ENCODE measurements around the gene OSBP2.

OSBP2 gene

DNA sequence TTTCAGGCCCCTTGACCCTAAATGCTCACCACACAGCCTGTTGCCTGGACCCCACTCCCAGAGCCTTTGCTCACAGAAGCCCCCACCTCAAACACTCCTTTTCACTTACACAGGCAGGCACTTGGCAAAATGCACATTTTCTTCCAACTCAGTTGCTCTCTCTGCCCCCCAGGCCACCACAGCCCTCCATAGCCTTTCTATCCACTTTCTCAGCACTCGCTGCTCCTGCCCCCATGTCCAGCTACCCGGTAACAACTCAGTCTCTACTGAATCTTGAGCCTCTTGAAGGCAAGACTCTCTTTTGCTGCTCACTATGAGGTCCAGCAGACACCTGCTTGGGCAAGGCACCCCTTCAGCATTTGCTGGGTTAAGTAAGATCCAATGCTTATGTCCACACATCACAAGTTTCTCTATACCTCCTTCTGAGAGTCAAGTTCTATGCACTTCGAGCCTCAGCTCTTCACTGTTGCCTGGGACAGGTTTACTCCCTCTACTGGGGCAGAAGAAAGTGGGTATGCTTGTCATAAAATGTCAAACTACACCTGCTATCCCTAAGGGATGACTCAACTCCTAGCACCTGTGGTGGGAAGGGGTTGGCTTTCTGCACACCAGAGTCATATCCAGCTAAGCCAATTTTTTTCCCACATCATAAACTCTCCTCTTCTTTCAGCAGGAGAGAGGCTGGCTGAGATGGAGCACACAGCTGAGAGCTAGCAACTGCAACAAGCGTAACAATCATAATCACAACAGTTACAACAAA lies 237.0 kb downstream of the OSBP2 start:
- Mint-ChIP-seq H3K4me3 (no peak overlapping the region), H3K4me1 (ENCODE audit: low read depth in 2 of 2) (peaks cover 4 to 15% of the 10 kb centered on the region in 2 donors), H3K36me3 (ENCODE audit: insufficient read depth) (peaks cover 70% of the 10 kb centered on the region), H3K27ac (peak overlapping the region; percentile 30 to 89), H3K9me3 (no peaks in the 10 kb centered on the region), H3K27me3 (no peaks in the 10 kb centered on the region)
- DNase-seq: no peak
- ATAC-seq (replicated peaks): no peak

DNA sequence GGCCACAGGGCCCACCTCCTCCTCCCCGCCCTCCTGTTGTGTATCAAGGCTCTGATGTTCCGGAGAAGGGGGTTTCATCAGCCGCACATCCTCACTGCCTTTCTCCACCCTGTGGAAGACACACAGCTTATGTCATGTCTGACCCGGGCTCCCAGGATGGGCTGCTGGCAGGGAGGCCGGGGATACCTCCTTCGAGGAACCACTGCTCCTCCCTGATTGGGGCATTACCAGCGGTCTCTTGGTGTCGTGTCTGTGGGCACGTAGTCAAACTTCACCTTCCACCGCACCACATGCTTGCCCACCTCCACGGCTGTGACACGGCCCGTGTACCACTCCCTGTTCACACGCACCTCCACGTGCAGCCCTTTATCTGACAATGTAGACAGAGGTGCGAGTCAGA lies 238.0 kb downstream of the OSBP2 start:
- H3K27ac Mint-ChIP-seq: no peak overlapping the region
- peaks cover 4 to 15% of the 10 kb centered on the region in 2 donors for H3K4me1 Mint-ChIP-seq (ENCODE audit: low read depth in 2 of 2)
- H3K4me3 Mint-ChIP-seq: no peak overlapping the region
- DNase-seq: no peak
- H3K9me3 Mint-ChIP-seq: no peaks in the 10 kb centered on the region
- no peak for ATAC-seq (replicated peaks)
- H3K36me3 Mint-ChIP-seq (ENCODE audit: insufficient read depth): peaks cover 71% of the 10 kb centered on the region
- no peaks in the 10 kb centered on the region for H3K27me3 Mint-ChIP-seq

DNA sequence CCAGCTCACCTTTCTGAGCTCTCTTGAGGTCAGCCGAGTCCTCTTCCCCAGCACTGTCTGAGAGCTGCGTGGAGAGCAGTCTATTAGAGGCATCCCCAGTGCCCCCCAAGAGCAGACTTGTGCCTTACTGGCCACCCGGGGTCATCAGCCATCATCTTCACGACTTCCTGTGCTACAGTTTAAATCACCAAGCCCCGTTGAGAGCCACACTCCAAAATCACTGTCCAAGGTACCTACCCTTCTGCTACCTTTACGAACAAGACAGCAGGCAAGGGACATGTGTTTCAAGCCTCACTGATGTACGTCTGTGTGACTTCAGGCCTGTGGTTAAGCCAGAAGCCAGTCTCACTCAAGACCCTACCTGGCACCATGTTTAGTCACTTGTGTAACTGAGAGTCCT lies 238.8 kb downstream of the OSBP2 start:
- peaks cover 73% of the 10 kb centered on the region for H3K36me3 Mint-ChIP-seq (ENCODE audit: insufficient read depth)
- no peak overlapping the region for H3K27ac Mint-ChIP-seq
- no peak for DNase-seq
- H3K4me3 Mint-ChIP-seq: no peak overlapping the region
- H3K27me3 Mint-ChIP-seq: no peaks in the 10 kb centered on the region
- H3K4me1 Mint-ChIP-seq (ENCODE audit: low read depth in 2 of 2): peaks cover 4 to 15% of the 10 kb centered on the region in 2 donors
- no peak for ATAC-seq (replicated peaks)
- no peaks in the 10 kb centered on the region for H3K9me3 Mint-ChIP-seq

DNA sequence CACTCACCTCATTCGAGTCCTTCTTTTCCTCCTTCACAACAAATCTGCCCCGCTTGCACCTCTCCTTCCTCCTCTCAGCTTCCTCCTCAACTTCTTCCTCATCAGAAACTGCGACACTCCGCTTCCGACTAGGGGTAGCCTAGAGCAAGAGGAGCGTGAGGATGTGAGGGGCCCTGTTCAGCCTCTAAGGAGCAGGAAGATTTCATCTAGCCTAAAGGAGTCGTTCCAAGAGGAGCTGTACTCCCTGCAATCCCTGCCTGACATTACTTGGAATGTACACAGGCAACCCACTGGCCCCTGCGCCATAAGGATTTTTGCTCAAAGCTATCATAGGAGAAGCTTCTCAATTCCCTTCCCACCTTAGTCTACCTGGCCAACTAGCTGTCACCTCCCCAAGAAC lies 239.4 kb downstream of the OSBP2 start:
- Mint-ChIP-seq H3K36me3 (ENCODE audit: insufficient read depth) (peaks cover 74% of the 10 kb centered on the region), H3K27ac (peak overlapping the region in 1 of 2 donors; percentile 60), H3K4me3 (no peak overlapping the region), H3K9me3 (no peaks in the 10 kb centered on the region), H3K4me1 (ENCODE audit: low read depth in 2 of 2) (peaks cover 4 to 15% of the 10 kb centered on the region in 2 donors), H3K27me3 (no peaks in the 10 kb centered on the region)
- ATAC-seq (replicated peaks): no peak
- no peak for DNase-seq

DNA sequence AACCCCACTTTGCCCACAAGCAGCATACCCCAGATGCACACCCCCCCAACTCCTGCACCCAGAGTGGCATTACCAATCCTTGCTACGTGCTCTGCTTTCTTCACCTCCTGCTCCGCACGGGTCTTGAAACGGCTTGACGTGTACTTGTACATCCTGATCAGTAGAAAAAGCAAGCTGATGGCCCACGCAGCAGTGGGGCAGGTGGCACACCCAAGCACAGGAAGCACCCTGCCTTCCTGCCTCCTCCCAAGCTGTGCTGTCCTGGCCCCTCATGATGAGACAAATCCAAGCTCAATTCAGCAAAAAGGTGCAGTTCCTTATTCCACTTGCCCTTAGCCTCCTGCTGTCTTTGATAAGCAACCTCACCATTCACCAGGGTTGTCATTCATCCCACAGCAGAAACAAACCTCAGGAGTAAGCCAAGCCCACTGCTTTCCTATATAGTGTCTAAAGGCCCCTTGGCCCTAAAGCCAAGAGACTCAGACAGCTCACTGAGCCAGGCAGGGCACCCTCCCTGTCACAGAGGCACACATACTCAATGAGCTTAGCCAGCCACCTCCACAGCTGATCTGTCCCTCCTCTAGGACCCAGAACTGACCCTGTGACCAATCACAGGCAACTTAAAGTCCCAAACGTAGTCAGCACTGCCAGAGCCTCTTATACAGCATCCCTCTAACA lies 246.2 kb downstream of the OSBP2 start:
- peaks cover 64% of the 10 kb centered on the region for H3K36me3 Mint-ChIP-seq (ENCODE audit: insufficient read depth)
- H3K27ac Mint-ChIP-seq: peak overlapping the region; percentile 89 to 91
- ATAC-seq (replicated peaks) (peak; percentile 68), DNase-seq (peak in 1 of 3 experiments; percentile 14)
- H3K4me1 Mint-ChIP-seq (ENCODE audit: low read depth in 2 of 2): peaks cover 39 to 40% of the 10 kb centered on the region in 2 donors
- H3K9me3 Mint-ChIP-seq: no peaks in the 10 kb centered on the region
- peak overlapping the region; percentile 68 to 83 for H3K4me3 Mint-ChIP-seq
- no peaks in the 10 kb centered on the region for H3K27me3 Mint-ChIP-seq

DNA sequence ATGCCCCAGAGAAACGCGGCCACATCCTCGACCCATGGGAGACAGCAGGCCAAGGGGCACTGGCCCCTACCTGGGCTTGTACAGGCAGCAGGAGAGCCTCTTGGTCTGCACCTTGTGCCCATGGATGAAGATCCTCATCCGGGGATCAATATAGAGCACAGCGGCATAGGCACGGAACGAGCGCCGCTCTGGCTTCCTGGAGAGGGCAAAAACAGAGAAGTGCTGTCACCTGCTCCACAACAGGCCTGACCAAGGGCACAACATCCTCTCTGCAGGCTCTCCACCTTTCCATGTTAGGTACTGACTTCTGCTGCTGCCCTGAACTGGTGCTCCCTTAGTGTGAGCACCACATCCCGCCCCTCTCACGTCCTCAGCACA lies 246.7 kb downstream of the OSBP2 start:
- peaks cover 61% of the 10 kb centered on the region for H3K36me3 Mint-ChIP-seq (ENCODE audit: insufficient read depth)
- DNase-seq: no peak
- H3K4me1 Mint-ChIP-seq (ENCODE audit: low read depth in 2 of 2): peaks cover 39 to 40% of the 10 kb centered on the region in 2 donors
- H3K9me3 Mint-ChIP-seq: no peaks in the 10 kb centered on the region
- no peaks in the 10 kb centered on the region for H3K27me3 Mint-ChIP-seq
- H3K4me3 Mint-ChIP-seq: peak overlapping the region; percentile 37 to 83
- ATAC-seq (replicated peaks): no peak
- H3K27ac Mint-ChIP-seq: peak overlapping the region; percentile 89 to 91

DNA sequence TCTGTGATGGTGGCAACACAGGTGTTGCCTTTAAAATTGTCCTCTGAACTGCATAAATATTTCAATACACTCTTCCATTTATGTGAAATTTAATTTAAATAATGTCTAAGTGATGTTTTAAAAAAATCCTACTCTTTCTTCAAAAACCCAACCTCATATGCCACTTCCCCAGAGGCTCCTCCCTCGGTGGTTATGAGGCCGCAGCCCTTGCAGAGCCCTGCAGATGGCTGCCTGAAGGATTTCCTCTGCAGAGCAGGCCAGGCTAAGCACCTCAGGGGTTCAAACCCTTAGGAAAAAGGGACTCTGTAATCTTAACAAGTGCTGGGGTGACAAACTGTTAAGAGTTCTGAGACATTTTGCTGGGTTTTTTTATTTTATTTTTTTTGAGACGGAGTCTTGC lies 248.7 kb downstream of the OSBP2 start:
- peak; percentile 93 for ATAC-seq (replicated peaks)
- Mint-ChIP-seq H3K27me3 (no peaks in the 10 kb centered on the region), H3K27ac (peak overlapping the region in 1 of 2 donors; percentile 10), H3K9me3 (no peaks in the 10 kb centered on the region), H3K4me1 (ENCODE audit: low read depth in 2 of 2) (peaks cover 39 to 40% of the 10 kb centered on the region in 2 donors), H3K4me3 (peak overlapping the region; percentile 7 to 50), H3K36me3 (ENCODE audit: insufficient read depth) (peaks cover 56% of the 10 kb centered on the region)
- peak; percentile 45 to 61 (median 55) for DNase-seq

DNA sequence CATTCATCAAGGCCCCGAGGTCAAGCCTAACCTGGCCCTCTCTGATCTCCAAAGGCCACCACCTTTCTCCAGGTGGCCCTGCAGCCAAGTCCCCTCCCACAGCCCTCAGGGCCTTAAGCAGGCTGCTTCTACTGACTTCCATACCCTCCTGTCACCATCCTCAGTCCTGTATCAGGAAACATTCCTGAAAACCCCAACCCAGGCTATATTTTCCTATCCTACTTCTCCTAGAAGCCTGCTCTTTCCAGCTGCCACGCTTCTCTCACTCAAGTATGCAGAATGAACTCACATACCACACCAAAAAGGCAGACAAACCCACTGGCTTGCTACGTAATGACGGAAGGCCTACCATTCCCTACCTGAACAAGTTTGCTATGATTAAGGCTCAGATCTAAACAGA lies 250.3 kb downstream of the OSBP2 start:
- DNase-seq (no peak), ATAC-seq (replicated peaks) (no peak)
- peaks cover 36 to 37% of the 10 kb centered on the region in 2 donors for H3K4me1 Mint-ChIP-seq (ENCODE audit: low read depth in 2 of 2)
- peak overlapping the region; percentile 4 to 31 for H3K27ac Mint-ChIP-seq
- H3K9me3 Mint-ChIP-seq: no peaks in the 10 kb centered on the region
- no peaks in the 10 kb centered on the region for H3K27me3 Mint-ChIP-seq
- H3K4me3 Mint-ChIP-seq: no peak overlapping the region
- H3K36me3 Mint-ChIP-seq (ENCODE audit: insufficient read depth): peaks cover 47% of the 10 kb centered on the region

DNA sequence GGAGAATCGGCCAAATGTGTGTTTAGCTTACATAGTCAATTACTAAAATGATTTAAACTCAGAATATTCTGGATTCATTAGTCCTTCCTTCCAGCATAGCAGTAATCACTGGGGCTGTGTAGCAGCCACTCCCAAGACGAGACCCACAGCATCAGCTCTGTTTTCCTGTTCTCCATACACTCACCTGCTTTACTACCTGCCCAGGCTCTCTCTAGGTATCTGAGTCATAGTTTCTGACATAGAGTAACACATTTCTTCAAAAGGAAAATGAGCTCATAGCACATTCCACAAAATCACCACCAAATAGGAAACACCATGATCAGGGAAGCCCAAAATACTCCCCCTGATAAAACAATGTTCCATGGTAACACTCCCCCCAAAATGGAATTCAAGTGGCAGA lies 251.0 kb downstream of the OSBP2 start:
- Mint-ChIP-seq H3K27me3 (no peaks in the 10 kb centered on the region), H3K27ac (no peak overlapping the region), H3K4me1 (ENCODE audit: low read depth in 2 of 2) (peaks cover 30 to 33% of the 10 kb centered on the region in 2 donors), H3K9me3 (no peaks in the 10 kb centered on the region), H3K4me3 (no peak overlapping the region), H3K36me3 (ENCODE audit: insufficient read depth) (peaks cover 44% of the 10 kb centered on the region)
- ATAC-seq (replicated peaks) (no peak), DNase-seq (no peak)

DNA sequence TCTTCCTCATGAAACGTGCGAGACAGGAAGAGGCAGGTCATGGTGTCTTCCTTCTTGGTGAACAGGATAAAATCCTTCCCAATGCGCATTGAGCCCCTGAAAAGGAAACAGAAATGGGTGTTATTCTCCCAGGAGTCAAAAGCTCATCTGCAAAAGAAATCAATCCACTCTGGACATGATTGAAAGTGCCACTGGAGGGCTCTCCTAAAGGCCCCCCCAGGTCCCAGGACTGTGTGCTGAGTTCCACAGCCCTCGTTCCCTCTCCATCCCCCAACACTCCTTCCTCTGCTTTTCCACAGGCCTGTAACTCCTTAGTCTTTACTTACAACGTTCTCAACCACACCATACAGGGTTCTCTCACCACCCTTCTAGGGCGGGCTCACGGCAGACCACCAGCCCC lies 251.7 kb downstream of the OSBP2 start:
- DNase-seq (no peak), ATAC-seq (replicated peaks) (no peak)
- no peaks in the 10 kb centered on the region for H3K27me3 Mint-ChIP-seq
- no peak overlapping the region for H3K27ac Mint-ChIP-seq
- no peaks in the 10 kb centered on the region for H3K9me3 Mint-ChIP-seq
- no peak overlapping the region for H3K4me3 Mint-ChIP-seq
- H3K4me1 Mint-ChIP-seq (ENCODE audit: low read depth in 2 of 2): peaks cover 24 to 26% of the 10 kb centered on the region in 2 donors
- peaks cover 41% of the 10 kb centered on the region for H3K36me3 Mint-ChIP-seq (ENCODE audit: insufficient read depth)

DNA sequence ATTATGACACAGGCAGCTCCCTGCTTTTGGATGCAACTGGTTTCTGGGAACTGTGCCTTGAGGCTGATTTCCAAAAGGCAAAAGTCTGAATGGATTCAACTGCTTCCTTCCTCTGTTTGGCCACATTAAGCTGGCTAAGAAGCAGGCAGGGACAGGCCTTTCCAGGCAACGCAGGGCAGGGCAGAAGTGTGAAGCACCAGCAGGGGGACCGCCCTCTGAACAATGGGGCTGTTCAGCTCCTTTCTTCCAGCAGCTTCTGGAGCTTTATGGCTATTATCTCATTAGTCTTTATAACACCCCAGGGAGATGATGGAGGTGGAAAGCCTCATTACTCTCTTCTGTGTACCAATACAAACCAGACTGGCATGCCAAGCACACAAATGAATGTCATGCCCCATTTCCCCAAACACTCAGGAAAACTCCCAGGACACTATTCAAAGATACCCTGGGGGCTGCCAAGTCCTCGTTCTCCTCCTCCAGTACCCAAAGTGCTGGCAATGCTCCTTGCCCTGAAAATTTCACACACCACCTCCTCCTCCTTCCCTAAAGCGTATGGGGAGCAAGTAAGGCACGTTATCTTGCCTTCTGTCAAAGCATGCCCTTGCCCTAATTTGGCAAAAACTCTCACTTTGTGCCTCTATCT lies 252.6 kb downstream of the OSBP2 start:
- Mint-ChIP-seq H3K4me3 (no peak overlapping the region), H3K36me3 (ENCODE audit: insufficient read depth) (peaks cover 35% of the 10 kb centered on the region), H3K27me3 (no peaks in the 10 kb centered on the region), H3K4me1 (ENCODE audit: low read depth in 2 of 2) (peaks cover 17 to 18% of the 10 kb centered on the region in 2 donors), H3K27ac (no peak overlapping the region), H3K9me3 (no peaks in the 10 kb centered on the region)
- no peak for ATAC-seq (replicated peaks)
- DNase-seq: no peak

DNA sequence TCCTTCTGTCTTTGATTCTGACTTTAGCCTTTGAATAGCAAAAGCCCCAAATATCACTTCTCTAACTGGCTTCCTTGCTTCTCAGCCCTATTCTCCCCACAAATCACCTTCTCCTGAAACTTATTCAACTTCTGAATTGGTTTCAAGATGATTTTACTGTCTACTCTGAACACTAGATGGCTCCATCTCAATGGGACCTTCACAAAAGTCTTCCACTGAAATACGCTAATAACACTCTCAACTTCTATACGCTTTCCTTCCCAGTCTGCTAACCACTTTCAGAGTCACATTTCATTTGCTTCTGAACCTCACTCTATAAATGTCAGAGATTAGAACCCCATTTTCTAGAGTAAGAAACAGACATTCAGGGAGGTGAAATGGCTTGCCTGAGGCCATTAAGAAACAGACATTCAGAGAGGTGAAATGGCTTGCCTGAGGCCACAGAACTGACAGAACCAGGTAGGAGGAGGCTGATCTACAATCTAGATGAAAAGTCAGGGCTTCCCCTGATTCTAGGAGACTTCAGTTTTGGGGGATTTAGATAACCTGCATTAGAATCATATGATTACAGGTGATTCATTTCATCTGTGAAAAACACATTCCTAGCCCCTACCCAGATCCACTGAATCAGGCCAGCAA lies 253.3 kb downstream of the OSBP2 start:
- H3K9me3 Mint-ChIP-seq: no peaks in the 10 kb centered on the region
- peaks cover 34% of the 10 kb centered on the region for H3K36me3 Mint-ChIP-seq (ENCODE audit: insufficient read depth)
- DNase-seq: no peak
- H3K27ac Mint-ChIP-seq: no peak overlapping the region
- H3K4me3 Mint-ChIP-seq: no peak overlapping the region
- H3K4me1 Mint-ChIP-seq (ENCODE audit: low read depth in 2 of 2): peaks cover 17 to 18% of the 10 kb centered on the region in 2 donors
- H3K27me3 Mint-ChIP-seq: no peaks in the 10 kb centered on the region
- ATAC-seq (replicated peaks): peak; percentile 25

DNA sequence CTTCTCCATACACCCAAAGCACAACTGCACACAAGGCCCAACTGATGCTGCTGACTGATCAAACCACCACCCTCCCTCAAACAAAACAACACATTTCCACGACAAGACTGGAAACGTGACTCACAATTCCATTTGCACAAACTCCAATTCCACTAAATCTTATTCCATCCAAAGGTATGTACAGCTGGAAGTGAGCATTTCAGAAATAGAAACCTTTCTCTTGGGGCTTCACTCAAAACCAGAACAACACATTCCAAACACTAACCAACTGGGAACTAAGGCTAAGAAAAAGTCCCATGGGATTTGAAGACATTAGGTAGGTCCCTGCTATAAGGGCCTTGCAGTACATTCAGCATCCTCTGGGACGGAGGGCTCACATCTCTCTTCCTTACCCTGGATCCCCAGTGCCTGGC lies 254.3 kb downstream of the OSBP2 start:
- peaks cover 11% of the 10 kb centered on the region in 2 donors for H3K4me1 Mint-ChIP-seq (ENCODE audit: low read depth in 2 of 2)
- DNase-seq (no peak), ATAC-seq (replicated peaks) (no peak)
- peaks cover 36% of the 10 kb centered on the region for H3K36me3 Mint-ChIP-seq (ENCODE audit: insufficient read depth)
- no peak overlapping the region for H3K4me3 Mint-ChIP-seq
- no peaks in the 10 kb centered on the region for H3K9me3 Mint-ChIP-seq
- no peaks in the 10 kb centered on the region for H3K27me3 Mint-ChIP-seq
- H3K27ac Mint-ChIP-seq: no peak overlapping the region

Data from effector memory CD8-positive, alpha-beta T cell (primary cell).